T-helper 2 cell (primary cell): ENCODE measurements around the gene KDM3B.
"Not testable (repeated sequence)": the region's sequence is repeated elsewhere in the genome, so short reads cannot be mapped to it uniquely, and the experiment has no call there.

Experiments
- DNase-seq, 5 experiments: peaks; one replicate each; pipeline versions ENCODE4 v3.0.0 to v3.0.0-alpha.2; 2012 to 2022

KDM3B gene

GRCh38 chr5:138351056-138351455 lies 1.4 kb upstream of the KDM3B start:
- DNase-seq = no peak

GRCh38 chr5:138351517-138351916 lies 968 bp upstream of the KDM3B start:
- no peak for DNase-seq

- peak; percentile 50 to 79 (median 72) for DNase-seq
These were observed 456 bp downstream of the KDM3B start for GRCh38 chr5:138352722-138353559.

- peak in 1 of 5 experiments; percentile 63 for DNase-seq
These were observed 1.1 kb downstream of the KDM3B start for GRCh38 chr5:138353560-138354080.

- DNase-seq = no peak
These were observed 1.9 kb downstream of the KDM3B start for GRCh38 chr5:138354387-138354786.

GRCh38 chr5:138354926-138355378 lies 2.5 kb downstream of the KDM3B start:
- peak in 4 of 5 experiments; percentile 31 to 86 (median 42) for DNase-seq

- DNase-seq = no peak
These were observed 7.1 kb downstream of the KDM3B start for GRCh38 chr5:138359621-138360020.

GRCh38 chr5:138360941-138361452 lies 8.5 kb downstream of the KDM3B start:
- DNase-seq = no peak

GRCh38 chr5:138364576-138364975 lies 12.1 kb downstream of the KDM3B start:
- no peak for DNase-seq

GRCh38 chr5:138366632-138367382 lies 14.3 kb downstream of the KDM3B start:
- DNase-seq = no peak

GRCh38 chr5:138369261-138369660 lies 16.8 kb downstream of the KDM3B start:
- DNase-seq = no peak

- DNase-seq = no peak
These were observed 17.2 kb downstream of the KDM3B start for GRCh38 chr5:138369706-138370105.

GRCh38 chr5:138370537-138370936 lies 18.1 kb downstream of the KDM3B start:
- no peak for DNase-seq

- no peak for DNase-seq
These were observed 19.0 kb downstream of the KDM3B start for GRCh38 chr5:138371454-138371853.

- DNase-seq = no peak
These were observed 19.7 kb downstream of the KDM3B start for GRCh38 chr5:138372225-138372624.

GRCh38 chr5:138372653-138373052 lies 20.2 kb downstream of the KDM3B start:
- no peak for DNase-seq

GRCh38 chr5:138382347-138382746 lies 29.9 kb downstream of the KDM3B start:
- DNase-seq = no peak

GRCh38 chr5:138385660-138386059 lies 33.2 kb downstream of the KDM3B start:
- DNase-seq = no peak

- DNase-seq = no peak
These were observed 33.8 kb downstream of the KDM3B start for GRCh38 chr5:138386290-138386689.

GRCh38 chr5:138389332-138389731 lies 36.8 kb downstream of the KDM3B start:
- DNase-seq = no peak

- not testable (repeated sequence) for DNase-seq
These were observed 37.4 kb downstream of the KDM3B start for GRCh38 chr5:138389911-138390310.

- DNase-seq = no peak
These were observed 39.4 kb downstream of the KDM3B start for GRCh38 chr5:138391859-138392386.

GRCh38 chr5:138402640-138403039 lies 50.2 kb downstream of the KDM3B start:
- peak in 1 of 5 experiments; percentile 43 for DNase-seq
